ENCODE measurements around the gene PRKAR1B.
"Not testable (repeated sequence)": the region's sequence is repeated elsewhere in the genome, so short reads cannot be mapped to it uniquely, and the experiment has no call there.

PRKAR1B gene

DNA sequence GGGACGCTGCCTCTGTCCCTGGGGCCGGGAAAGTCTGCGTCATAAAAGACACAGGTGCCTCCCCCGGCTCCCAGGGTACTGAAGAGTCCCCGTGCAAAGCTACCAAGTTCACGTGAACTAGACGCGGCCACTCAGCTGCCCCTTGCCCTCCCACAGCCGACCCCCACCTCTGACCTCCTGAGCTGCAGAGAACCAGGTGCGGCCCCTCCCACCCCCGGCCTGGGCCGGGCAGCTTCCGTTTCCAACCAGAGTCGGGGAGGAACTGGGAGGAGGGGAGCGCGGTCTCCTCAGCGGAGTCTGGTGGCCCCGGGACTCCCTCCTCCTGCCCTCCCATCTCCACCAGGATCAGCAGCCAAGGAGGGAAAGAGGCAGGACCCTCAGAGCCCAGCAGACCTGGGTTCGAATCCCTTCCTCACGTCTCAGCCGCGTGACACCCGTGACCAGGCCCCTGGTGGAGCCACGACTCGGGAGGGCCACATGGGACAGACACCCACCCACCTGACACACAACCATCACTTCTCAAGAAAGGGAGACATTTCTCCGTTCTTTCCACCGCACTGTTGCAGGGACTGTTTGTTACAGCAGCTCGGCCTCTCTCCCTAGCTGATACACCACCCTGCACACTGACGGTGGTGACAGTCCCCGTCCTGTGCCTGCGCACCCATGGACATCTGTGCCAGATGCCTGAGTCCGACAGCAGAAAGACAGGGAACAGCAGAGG is 170.1 kb downstream of the PRKAR1B start:
- DNase-seq (ENCODE audit: low read depth in 2 of 2): no peak

GRCh38 chr7:556291-556826 is 170.7 kb downstream of the PRKAR1B start:
- DNase-seq (ENCODE audit: low read depth in 2 of 2): no peak

DNA sequence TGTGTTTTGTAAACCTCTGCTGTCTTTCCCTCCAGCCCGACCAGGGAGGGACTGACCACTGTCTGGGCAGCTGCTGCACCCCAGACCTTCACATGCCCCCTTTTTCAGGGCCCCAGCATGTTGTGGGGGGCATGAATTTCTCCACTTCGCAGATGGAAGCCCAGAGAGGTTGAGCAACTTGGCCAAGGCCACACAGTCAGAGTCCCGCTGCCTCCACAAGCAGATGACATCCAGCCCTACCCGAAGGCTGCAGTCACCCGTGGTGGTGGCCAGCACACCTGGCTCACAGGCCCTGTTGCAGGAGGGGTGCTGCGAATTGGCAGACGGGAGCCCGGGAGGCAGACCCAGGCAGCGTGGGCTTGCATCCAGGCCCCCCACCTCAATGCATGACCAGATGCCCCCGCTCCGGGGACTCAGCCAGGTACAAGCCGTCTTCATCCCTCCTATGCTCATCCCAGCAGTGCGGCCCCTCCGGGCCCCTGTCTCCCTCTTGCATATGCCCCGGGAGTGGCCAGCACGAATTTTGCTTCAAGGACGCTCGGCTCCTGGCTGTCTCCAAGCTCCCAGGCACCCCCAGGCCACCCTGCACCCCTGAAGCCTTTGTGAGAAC is 171.4 kb downstream of the PRKAR1B start:
- no peak for DNase-seq (ENCODE audit: low read depth in 2 of 2)

- no peak for DNase-seq (ENCODE audit: low read depth in 2 of 2)
Observed at GRCh38 chr7:553636-554111, 173.4 kb downstream of the PRKAR1B start.

- no peak for DNase-seq (ENCODE audit: low read depth in 2 of 2)
Observed at GRCh38 chr7:552868-553635, 174.0 kb downstream of the PRKAR1B start.

DNA sequence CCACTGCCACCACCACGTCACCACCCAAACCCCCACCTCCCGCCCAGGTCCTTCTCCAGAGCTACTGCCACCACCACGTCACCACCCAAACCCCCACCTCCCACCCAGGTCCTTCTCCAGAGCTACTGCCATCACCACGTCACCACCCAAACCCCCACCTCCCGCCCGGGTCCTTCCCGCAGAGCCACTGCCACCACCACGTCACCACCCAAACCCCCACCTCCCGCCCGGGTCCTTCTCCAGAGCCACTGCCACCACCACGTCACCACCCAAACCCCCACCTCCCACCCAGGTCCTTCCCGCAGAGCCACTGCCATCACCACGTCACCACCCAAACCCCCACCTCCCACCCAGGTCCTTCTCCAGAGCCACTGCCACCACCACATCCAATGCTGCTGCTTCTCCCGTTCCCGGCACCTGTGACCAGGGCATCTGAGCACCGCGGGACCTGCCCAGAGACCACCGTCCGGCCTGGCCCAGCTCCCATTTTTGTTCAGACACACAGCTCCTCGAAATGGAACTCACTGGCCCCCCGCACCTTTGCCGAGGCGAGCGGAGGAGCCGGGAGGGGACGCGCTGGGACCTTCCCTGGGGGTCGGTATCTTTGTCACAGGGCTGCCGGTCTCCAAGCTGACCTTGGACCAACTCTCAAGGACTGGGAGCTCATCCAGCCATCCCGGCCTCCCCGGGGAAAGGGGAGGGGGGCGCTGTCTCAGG is 174.8 kb downstream of the PRKAR1B start:
- not testable (repeated sequence) for DNase-seq (ENCODE audit: low read depth in 2 of 2)

GRCh38 chr7:551615-551970 is 175.5 kb downstream of the PRKAR1B start:
- not testable (repeated sequence) for DNase-seq (ENCODE audit: low read depth in 2 of 2)

- DNase-seq (ENCODE audit: low read depth in 2 of 2): no peak
Observed at GRCh38 chr7:550881-551614, 176.0 kb downstream of the PRKAR1B start.

GRCh38 chr7:549891-550625 is 177.0 kb downstream of the PRKAR1B start:
- DNase-seq (ENCODE audit: low read depth in 2 of 2): no peak

DNA sequence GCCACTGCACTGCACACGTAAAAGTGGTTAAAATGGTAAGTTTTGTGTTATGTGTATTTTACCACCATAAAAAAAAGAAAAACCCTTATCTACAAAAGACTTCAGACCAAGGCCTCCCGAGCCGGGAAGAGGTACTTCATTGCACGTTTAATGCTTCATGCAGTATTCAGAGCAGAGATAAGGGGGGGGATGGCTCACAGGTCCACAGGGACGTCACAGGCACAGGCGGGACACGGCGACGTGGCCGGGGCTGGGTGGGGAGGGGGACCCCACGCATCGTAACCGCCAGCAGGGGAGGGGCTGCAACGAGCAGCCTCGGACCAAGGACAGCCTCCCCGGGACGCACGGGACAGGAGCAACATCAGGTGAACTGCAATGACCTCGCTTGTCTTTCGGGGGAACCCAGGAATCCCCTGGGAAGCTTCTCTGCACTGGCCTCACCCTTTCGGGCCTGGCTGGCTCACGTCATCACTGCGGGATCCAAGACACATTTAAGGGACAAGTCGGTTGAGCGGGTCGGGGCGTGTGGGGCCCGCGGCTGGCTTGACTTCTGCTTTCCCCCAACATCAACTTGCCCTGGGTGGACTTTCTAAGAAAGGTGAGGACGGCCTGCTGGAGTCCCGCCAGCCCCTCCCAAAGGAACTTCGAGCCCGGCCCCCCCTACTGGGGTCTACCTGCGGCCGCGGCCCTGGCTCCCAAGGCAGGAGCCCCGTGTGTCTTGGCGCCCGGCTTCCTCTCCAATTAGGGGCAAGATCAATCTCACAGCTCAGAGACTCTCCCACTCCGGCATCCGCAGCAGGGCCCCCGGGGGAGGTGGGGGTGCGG is 177.8 kb downstream of the PRKAR1B start:
- DNase-seq (ENCODE audit: low read depth in 2 of 2): no peak

- DNase-seq (ENCODE audit: low read depth in 2 of 2): no peak
Observed at GRCh38 chr7:548401-548800, 178.7 kb downstream of the PRKAR1B start.

DNA sequence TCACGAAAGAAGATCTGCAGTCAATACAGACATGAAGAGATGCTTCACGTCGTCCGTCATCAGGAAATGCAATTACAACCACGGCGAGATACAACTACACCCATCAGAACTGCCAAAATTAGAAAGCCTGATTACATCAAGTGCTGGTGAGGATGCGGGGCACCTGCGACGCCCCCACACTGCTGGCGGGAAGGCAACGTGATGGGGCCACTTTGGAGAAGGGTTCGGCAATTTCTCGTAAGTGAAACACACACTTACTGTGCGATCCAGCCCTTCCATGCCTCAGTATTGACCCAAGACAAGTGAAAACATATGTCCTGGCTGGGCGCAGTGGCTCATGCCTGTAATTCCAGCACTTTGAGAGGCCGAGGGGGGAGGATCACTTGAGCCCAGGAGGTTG is 181.6 kb downstream of the PRKAR1B start:
- DNase-seq (ENCODE audit: low read depth in 2 of 2): no peak

GRCh38 chr7:544338-545221 is 182.5 kb downstream of the PRKAR1B start:
- no peak for DNase-seq (ENCODE audit: low read depth in 2 of 2)

GRCh38 chr7:543501-544337 is 183.4 kb downstream of the PRKAR1B start:
- DNase-seq (ENCODE audit: low read depth in 2 of 2): no peak

DNA sequence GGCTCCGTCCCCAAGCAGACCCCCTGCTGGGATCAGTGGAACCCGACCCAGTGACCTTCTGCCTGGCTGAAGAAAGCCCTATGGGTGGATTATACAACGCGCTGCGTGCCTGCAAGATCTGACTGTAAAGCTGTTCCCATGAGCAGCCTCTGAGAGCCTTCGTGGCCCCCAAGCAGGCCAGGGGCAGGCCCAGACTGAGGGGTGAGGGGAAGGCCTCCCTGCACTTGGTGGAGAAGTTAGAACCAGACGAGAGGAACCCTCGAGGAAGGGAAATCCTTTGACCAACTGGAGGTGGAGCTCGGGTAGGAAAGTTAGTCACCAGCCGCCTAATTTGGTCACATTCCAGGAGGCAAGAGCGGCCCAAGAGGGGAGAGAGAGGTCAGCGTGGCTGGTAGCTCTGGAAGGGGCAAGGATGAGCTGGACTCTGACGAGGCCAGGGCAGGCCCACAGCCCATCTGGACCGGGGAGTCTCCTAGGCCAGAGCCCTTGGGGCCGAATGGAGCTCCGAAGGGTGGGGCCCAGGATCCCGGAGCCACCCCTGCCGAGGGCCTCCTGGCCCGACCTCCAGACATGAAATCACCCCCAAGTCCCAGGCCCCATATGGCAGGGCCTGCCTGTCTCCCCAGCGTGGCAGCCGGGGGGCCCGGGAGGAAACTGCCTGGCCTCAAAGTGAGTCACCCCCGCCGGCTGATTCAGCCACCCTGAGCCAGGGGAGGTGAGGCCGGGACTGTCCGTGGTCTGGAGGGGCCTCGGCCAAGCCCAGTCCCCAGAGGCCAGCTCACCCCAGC is 184.2 kb downstream of the PRKAR1B start:
- DNase-seq (ENCODE audit: low read depth in 2 of 2): no peak

GRCh38 chr7:542131-542712 is 184.9 kb downstream of the PRKAR1B start:
- no peak for DNase-seq (ENCODE audit: low read depth in 2 of 2)

Measured in stimulated activated CD4-positive, alpha-beta T cell treated with anti-CD3 and anti-CD28 coated beads, Interleukin-1b, Interleukin-23, amount 100 ng/mL, for 4 hours (primary cell).